ENCODE data around the gene TBC1D4.

Gene TBC1D4

GRCh38 chr13:75347457-75347856 is 134.5 kb downstream of the TBC1D4 start:
- ATAC-seq (replicated peaks) (no peak), DNase-seq (no peak)
- Mint-ChIP-seq H3K4me3 (no peak overlapping the region), H3K27ac (no peak overlapping the region), H3K36me3 (no peaks in the 10 kb centered on the region), H3K27me3 (no peaks in the 10 kb centered on the region), H3K4me1 (no peaks in the 10 kb centered on the region), H3K9me3 (no peaks in the 10 kb centered on the region)

- Mint-ChIP-seq H3K4me1 (peaks cover 8 to 9% of the 10 kb centered on the region in 2 donors), H3K36me3 (no peaks in the 10 kb centered on the region), H3K4me3 (no peak overlapping the region), H3K27ac (no peak overlapping the region), H3K9me3 (no peaks in the 10 kb centered on the region), H3K27me3 (no peaks in the 10 kb centered on the region)
- ATAC-seq (replicated peaks) (no peak), DNase-seq (no peak)
Measured at GRCh38 chr13:75345193-75345592, 136.8 kb downstream of the TBC1D4 start.

- Mint-ChIP-seq H3K36me3 (no peaks in the 10 kb centered on the region), H3K27me3 (no peaks in the 10 kb centered on the region), H3K9me3 (no peaks in the 10 kb centered on the region), H3K4me1 (peaks cover 8 to 9% of the 10 kb centered on the region in 2 donors), H3K4me3 (peak overlapping the region in 1 of 2 donors; percentile 6), H3K27ac (no peak overlapping the region)
- ATAC-seq (replicated peaks): peak; percentile 76 to 81
- DNase-seq: no peak
Measured at GRCh38 chr13:75341028-75341427, 140.9 kb downstream of the TBC1D4 start.

GRCh38 chr13:75339635-75340374 is 142.2 kb downstream of the TBC1D4 start:
- H3K4me1 Mint-ChIP-seq: peaks cover 8 to 9% of the 10 kb centered on the region in 2 donors
- no peak overlapping the region for H3K27ac Mint-ChIP-seq
- no peak for DNase-seq
- H3K9me3 Mint-ChIP-seq: no peaks in the 10 kb centered on the region
- peaks cover 0 to 3% of the 10 kb centered on the region in 2 donors for H3K36me3 Mint-ChIP-seq
- no peak overlapping the region for H3K4me3 Mint-ChIP-seq
- peaks cover 0 to 4% of the 10 kb centered on the region in 2 donors for H3K27me3 Mint-ChIP-seq
- ATAC-seq (replicated peaks): no peak

GRCh38 chr13:75334634-75335447 is 147.1 kb downstream of the TBC1D4 start:
- peaks cover 0 to 4% of the 10 kb centered on the region in 2 donors for H3K27me3 Mint-ChIP-seq
- H3K4me1 Mint-ChIP-seq: no peaks in the 10 kb centered on the region
- ATAC-seq (replicated peaks) (no peak), DNase-seq (no peak)
- H3K36me3 Mint-ChIP-seq: peaks cover 0 to 3% of the 10 kb centered on the region in 2 donors
- H3K9me3 Mint-ChIP-seq: no peaks in the 10 kb centered on the region
- no peak overlapping the region for H3K4me3 Mint-ChIP-seq
- no peak overlapping the region for H3K27ac Mint-ChIP-seq

- Mint-ChIP-seq H3K4me1 (no peaks in the 10 kb centered on the region), H3K36me3 (peaks cover 0 to 3% of the 10 kb centered on the region in 2 donors), H3K27ac (no peak overlapping the region), H3K27me3 (peaks cover 0 to 4% of the 10 kb centered on the region in 2 donors), H3K9me3 (no peaks in the 10 kb centered on the region), H3K4me3 (no peak overlapping the region)
- ATAC-seq (replicated peaks): no peak
- no peak for DNase-seq
Measured at GRCh38 chr13:75333103-75333502, 148.9 kb downstream of the TBC1D4 start.

GRCh38 chr13:75331792-75332349 is 150.1 kb downstream of the TBC1D4 start:
- ATAC-seq (replicated peaks) (no peak), DNase-seq (no peak)
- Mint-ChIP-seq H3K4me1 (peaks cover under 1 to 2% of the 10 kb centered on the region in 2 donors), H3K27ac (no peak overlapping the region), H3K27me3 (peaks cover 0 to 4% of the 10 kb centered on the region in 2 donors), H3K4me3 (no peak overlapping the region), H3K36me3 (peaks cover 0 to 3% of the 10 kb centered on the region in 2 donors), H3K9me3 (no peaks in the 10 kb centered on the region)

GRCh38 chr13:75330770-75331169 is 151.2 kb downstream of the TBC1D4 start:
- peaks cover 0 to 3% of the 10 kb centered on the region in 2 donors for H3K36me3 Mint-ChIP-seq
- ATAC-seq (replicated peaks) (no peak), DNase-seq (no peak)
- no peak overlapping the region for H3K27ac Mint-ChIP-seq
- H3K9me3 Mint-ChIP-seq: no peaks in the 10 kb centered on the region
- no peak overlapping the region for H3K4me3 Mint-ChIP-seq
- peaks cover 0 to 4% of the 10 kb centered on the region in 2 donors for H3K27me3 Mint-ChIP-seq
- peaks cover 10 to 13% of the 10 kb centered on the region in 2 donors for H3K4me1 Mint-ChIP-seq

- no peaks in the 10 kb centered on the region for H3K27me3 Mint-ChIP-seq
- ATAC-seq (replicated peaks) (no peak), DNase-seq (no peak)
- H3K4me1 Mint-ChIP-seq: peaks cover 10 to 13% of the 10 kb centered on the region in 2 donors
- H3K4me3 Mint-ChIP-seq: no peak overlapping the region
- no peaks in the 10 kb centered on the region for H3K36me3 Mint-ChIP-seq
- no peaks in the 10 kb centered on the region for H3K9me3 Mint-ChIP-seq
- no peak overlapping the region for H3K27ac Mint-ChIP-seq
Measured at GRCh38 chr13:75329723-75330122, 152.2 kb downstream of the TBC1D4 start.

GRCh38 chr13:75329097-75329496 is 152.9 kb downstream of the TBC1D4 start:
- no peaks in the 10 kb centered on the region for H3K9me3 Mint-ChIP-seq
- DNase-seq (no peak), ATAC-seq (replicated peaks) (no peak)
- H3K36me3 Mint-ChIP-seq: no peaks in the 10 kb centered on the region
- H3K27me3 Mint-ChIP-seq: no peaks in the 10 kb centered on the region
- no peak overlapping the region for H3K27ac Mint-ChIP-seq
- peaks cover 10 to 20% of the 10 kb centered on the region in 2 donors for H3K4me1 Mint-ChIP-seq
- no peak overlapping the region for H3K4me3 Mint-ChIP-seq

- Mint-ChIP-seq H3K27me3 (no peaks in the 10 kb centered on the region), H3K36me3 (no peaks in the 10 kb centered on the region), H3K4me1 (peaks cover 12 to 24% of the 10 kb centered on the region in 2 donors), H3K27ac (peak overlapping the region; percentile 79), H3K9me3 (no peaks in the 10 kb centered on the region), H3K4me3 (peak overlapping the region; percentile 73 to 85)
- ATAC-seq (replicated peaks) (no peak), DNase-seq (no peak)
Measured at GRCh38 chr13:75327135-75327510, 154.8 kb downstream of the TBC1D4 start.

- Mint-ChIP-seq H3K27ac (peak overlapping the region; percentile 79), H3K36me3 (no peaks in the 10 kb centered on the region), H3K4me3 (peak overlapping the region; percentile 73 to 85), H3K9me3 (no peaks in the 10 kb centered on the region), H3K27me3 (no peaks in the 10 kb centered on the region), H3K4me1 (peaks cover 12 to 24% of the 10 kb centered on the region in 2 donors)
- ATAC-seq (replicated peaks) (peak; percentile 95), DNase-seq (no peak)
Measured at GRCh38 chr13:75326173-75327134, 155.5 kb downstream of the TBC1D4 start.

GRCh38 chr13:75325711-75326110 is 156.3 kb downstream of the TBC1D4 start:
- H3K4me3 Mint-ChIP-seq: peak overlapping the region; percentile 73 to 85
- H3K4me1 Mint-ChIP-seq: peaks cover 12 to 28% of the 10 kb centered on the region in 2 donors
- H3K9me3 Mint-ChIP-seq: no peaks in the 10 kb centered on the region
- H3K27me3 Mint-ChIP-seq: no peaks in the 10 kb centered on the region
- DNase-seq: no peak
- H3K27ac Mint-ChIP-seq: no peak overlapping the region
- no peaks in the 10 kb centered on the region for H3K36me3 Mint-ChIP-seq
- no peak for ATAC-seq (replicated peaks)

Data from stimulated activated naive B cell treated with anti-CD40 and anti-IgM and Interleukin-4, amounts not matched to agents 10 μg/mL and 1 μg/mL and 100 μg/mL, for 72 hours (primary cell).